ENCODE results near the gene PARP16.
"Not testable (repeated sequence)": the region's sequence is repeated elsewhere in the genome, so short reads cannot be mapped to it uniquely, and the experiment has no call there.

Gene PARP16

GRCh38 chr15:65270811-65271545 lies 15.7 kb downstream of the PARP16 start:
- peak; percentile 69 for DNase-seq

DNA sequence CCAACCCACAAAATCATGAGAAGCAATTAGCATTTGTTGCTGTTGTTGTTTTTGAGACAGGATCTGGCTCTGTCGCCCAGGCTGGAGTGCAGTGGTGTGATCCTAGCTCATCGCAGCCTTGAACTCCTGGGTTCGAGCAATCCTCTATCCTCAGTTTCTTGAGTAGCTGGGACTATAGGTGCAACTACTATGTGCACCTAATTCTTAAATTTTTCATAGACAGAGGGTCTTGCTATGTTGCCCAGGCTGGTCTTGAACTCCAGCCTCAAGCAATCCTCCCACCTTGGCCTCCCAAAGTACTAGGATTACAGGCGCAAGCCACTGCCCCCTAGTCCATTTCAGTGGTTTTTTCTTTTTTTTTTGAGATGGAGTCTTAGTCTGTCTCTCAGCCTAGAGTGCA lies 18.3 kb downstream of the PARP16 start:
- no peak for DNase-seq

DNA sequence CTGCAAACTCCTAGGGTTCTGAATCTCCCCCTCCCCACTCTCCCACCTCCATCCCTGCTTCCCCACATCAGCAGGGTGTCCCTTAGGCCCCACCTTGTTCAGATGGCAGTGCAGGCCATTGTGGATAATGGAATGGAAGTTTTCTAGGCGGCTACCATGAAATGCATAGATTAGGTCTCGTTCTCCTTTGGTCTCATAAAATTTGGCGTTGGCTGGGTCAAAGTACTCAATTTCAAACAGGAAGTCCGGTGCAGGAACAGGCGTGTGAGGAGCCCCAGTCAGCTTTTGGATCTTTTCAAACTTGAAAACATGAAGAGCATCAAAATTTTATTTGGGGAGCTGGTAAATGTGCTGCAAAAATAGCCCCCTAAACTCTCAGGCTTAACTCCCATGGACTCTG lies 20.2 kb downstream of the PARP16 start:
- no peak for DNase-seq

DNA sequence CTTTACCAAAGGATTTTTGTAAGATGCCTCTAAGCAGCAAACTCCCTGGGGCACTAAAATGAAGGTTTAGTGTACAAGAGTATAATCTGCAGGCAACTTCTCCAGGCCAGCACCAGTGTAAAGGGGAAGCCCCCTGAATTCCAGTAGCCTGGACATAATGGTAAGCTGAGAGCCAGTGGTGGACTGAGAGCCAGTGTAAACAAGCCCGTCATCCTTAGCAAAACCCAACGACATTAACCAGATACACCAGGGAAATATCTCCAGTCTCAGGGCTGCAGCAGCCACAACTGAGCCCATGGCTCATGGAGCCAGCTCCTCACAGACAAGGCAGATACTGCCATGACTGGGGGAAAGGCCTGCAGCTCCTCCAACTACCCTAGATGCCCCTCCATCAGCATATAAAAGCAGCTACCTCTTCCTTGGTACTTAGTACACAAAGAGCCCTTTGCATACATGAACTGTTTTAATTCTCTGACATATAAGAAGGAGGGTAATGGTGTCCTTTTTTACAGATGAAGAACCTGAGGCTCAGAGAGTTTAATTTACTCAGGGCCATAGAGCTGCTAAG lies 21.7 kb downstream of the PARP16 start:
- no peak for DNase-seq

DNA sequence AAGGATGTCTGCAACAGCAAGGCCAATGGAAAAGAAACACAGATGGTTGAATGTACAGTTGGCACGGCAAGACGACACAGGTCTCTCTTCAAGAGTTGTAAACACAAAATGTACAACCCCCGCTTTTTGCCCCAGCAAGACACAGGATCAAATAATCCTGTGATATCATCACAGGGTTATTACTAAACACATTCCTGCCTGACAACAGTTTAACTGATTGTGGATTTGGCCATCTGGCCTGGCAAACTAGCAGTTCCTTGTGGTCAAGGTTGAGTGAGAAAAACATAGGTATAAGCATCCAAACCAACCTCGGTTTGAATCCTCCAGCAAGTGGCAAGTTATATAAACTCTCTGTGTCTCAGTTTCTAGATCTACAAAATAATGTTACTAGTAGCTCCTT lies 23.4 kb downstream of the PARP16 start:
- DNase-seq: no peak

DNA sequence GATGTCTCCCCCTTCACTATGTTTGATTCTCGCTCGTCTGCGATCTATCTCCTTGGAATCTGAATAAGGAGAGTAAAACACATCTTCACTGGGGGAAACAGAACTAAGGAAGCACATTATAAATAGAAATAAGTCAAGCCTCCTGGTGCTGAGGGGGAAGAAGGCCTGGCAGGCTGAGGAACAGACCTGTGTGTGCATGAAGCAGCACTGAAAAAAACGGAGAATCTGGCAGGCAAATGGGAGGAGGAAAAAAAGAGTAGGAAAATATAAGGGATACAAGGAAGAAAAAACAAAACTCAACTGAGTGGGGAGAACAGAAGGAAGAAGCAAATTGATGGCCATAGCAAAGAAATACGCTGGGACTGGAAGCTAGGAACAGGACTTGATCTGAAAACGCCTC lies 25.7 kb downstream of the PARP16 start:
- DNase-seq: no peak

DNA sequence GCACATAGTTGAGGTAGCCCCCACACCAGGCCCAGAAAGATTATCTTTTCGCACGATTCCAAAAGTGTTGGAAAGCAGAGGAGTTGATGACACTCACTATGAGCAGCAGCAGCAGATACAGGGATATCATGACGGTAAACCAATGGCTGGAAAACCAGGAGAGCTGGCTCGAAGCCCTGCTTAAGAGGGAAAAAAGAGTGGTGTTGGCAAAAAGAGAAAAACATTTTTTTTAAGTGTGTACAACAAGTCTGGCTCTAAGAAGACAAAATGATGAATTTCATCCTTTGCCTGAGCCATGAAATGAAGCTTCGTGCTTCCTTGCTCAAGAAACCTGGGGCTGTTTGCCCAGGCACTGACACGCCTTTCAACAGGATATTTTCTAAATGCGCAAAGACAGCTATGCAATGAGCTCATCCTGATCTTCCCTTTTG lies 27.3 kb downstream of the PARP16 start:
- DNase-seq: no peak

GRCh38 chr15:65258375-65259262 lies 28.1 kb downstream of the PARP16 start:
- no peak for DNase-seq

DNA sequence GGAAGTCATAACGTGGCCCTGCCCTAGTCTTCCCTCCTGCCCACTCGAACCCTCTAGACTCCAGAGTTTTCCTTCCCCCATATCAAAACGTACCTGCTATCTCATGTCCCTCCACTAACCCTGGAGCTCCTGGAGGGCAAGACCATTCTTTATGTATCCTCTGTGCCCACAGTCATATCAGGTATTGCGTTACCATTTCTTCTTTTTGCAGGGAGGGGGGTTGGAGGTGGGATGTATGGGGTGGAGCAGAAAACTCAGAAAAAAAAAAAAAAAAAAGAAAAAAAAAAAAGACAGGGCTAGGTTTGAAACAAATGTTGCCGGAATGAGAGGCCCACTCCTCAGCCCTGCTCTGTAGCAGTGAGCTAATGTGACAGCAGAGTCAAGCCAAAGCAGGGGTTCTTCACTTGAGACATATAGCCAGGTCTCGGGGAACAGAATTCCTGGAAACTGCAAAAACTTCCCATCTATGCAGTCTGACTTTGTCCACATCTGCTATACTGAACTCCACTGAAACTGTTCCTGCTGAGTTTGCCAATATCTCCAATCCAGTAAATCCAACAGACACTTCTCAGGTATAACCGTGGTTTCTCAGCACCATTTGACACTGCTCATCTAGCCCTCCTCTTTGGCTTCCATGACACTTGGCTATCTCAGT lies 31.1 kb downstream of the PARP16 start:
- no peak for DNase-seq

DNA sequence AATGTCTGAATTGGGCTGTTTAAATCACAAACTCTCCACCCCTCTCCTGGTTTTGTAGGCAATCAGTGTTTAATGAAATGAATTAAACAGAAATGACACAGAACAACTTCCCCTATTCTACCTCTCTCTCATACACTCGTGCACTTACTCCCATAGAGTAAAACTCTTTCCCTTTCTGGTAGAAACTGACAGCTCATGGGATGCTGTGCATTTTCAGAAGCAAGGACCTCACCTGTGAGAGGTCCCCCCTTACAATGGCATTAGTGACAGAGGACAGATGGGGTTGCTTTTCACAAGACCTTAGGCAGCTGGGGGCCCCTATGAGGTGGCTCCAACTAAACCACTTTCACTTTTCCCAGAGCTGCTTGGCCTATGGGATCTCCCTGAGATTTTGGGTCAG lies 31.9 kb downstream of the PARP16 start:
- peak; percentile 18 for DNase-seq

DNA sequence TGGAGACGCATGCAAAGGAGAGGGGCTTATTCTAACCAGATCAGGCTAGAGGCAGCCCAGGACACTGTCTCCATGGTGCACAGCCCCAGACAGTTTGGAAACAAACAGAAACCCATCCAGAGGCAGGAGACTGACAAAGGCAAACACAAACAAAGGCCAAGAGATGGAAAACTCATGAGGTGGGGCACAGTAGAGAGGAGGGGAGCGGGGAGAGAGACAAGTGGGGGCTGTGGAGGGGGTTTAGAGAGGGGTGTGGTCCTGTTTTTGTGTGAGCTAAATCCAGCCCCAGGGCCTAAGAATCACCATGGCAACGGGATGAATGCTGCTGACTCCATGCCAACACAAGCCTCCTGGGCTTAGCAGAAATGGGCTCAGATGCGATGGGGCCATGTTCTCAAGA lies 32.3 kb downstream of the PARP16 start:
- DNase-seq: no peak

- DNase-seq: no peak
Observed at GRCh38 chr15:65249641-65250040, 37.0 kb downstream of the PARP16 start.

GRCh38 chr15:65248511-65249255 lies 38.0 kb downstream of the PARP16 start:
- no peak for DNase-seq

DNA sequence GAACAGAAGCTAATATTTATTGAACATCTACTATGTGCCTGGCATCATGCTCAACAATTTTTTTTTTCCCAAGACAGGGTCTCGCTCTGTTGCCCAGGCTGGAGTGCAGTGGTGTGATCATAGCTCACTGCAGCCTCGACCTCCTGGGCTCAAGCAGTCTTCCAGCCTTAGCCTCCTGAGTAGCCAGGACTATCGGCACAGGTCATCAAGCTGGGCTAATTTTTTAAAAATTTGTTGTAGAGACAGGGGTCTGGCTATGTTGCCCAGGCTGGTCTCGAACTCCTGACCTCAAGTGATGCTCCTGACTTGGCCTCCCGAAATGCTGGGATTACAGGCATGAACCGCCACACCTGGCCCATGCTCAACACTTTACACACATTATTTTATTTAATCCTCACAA lies 39.7 kb downstream of the PARP16 start:
- DNase-seq: no peak

DNA sequence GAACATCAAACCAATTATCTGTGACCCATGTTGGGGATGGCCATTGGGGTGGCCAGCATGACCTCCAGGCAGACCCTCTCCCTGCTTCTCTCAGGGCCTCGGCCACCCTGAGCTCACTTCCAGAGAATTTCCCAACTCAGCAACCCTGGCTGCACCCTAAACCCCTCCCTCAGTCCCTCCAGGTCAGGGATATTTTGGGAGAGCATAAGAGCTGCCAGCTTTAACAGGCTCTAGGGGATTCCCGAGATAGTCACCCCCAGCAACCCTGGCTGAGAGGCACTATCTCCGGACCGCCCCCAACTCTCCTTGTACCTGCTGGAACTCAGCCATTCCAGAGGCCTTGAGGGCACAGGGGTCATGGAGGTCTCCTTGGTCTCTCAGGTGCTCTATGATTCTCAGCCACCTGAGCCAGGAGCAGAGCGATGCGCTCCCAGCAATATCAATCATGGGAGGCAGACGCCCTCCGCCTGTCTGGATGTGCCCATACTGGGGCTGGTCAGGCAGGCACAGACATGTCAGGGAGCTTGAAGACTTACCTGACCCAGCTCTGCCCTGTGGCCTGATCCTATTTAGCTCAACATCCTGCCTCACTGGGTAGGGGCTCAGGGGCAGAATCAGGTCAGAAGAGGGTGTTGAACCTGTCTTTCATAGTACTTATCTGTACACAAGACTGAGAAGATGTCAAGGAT lies 40.5 kb downstream of the PARP16 start:
- no peak for DNase-seq

DNA sequence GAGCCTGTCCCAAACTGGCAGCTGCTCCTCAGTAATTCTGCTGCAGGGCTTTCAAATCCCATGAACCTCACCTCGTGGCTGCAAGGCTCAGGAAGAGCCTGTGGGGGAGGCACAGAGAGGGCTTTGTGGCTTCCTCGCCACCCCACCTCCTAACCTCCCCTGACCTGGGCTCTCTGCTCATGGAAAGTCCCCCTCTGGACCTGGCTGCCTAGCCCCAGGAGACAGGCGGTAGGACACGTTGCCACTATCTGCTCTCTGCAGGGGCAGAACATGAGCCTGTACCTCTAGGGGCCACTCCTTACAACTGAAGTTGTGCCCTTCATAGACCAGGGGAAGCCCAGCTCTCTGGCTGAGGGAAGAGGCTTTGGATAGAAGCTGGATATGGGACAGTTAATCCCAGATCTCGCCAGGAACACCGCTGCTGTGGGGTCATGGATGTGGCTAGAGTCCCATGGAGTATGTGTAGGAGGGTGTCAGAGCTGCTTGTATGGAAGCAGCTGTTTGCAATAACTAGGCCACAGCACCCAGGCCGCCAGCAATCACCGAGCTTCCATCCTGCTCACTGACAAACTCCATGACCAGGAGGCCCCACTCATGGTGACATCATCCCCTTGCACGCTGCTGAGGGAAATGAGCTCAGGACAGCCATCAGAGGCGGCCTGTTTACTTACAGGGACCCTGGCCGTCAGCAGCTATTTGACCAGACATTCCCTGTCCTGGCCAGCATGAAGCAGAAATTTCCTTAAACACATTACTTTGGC lies 41.4 kb downstream of the PARP16 start:
- no peak for DNase-seq

DNA sequence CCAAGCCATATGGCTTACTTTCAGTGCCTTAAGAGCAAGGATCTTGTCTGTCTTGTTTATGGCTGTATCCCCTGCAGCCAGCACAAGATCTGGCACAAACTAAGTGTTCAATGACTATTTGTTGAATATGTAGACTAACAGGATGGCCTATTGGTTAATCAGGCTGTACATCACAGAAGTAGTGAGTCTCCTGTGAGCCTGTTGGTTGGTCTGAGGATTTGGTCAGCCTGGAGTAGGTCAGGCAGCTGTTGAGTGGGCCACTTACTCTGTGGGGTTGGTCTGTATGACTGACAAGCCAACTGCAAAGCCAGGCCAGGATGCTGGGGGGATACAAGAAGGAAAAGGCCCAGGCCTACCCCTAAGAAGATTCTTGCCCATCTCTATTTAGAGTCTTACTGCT lies 42.0 kb downstream of the PARP16 start:
- no peak for DNase-seq

DNA sequence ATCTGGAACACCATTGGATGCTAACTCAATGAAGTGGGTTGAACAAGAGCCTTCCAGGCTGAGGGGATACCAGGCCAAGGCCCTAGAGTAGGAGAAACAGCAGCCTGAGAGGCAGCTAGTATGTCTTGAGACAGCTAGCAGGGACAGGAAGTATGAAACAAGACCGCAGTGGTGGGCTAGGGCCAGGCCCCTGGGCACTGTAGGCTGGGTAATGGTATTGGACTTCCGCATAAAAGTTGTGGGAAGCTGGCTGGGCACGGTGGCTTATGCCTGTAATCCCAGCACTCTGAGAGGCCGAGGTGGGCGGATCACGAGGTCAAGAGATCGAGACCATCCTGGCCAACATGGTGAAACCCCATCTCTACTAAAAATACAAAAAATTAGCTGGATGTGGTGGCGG lies 50.2 kb downstream of the PARP16 start:
- DNase-seq: not testable (repeated sequence)

- DNase-seq: no peak
Observed at GRCh38 chr15:65233696-65234095, 53.0 kb downstream of the PARP16 start.

DNA sequence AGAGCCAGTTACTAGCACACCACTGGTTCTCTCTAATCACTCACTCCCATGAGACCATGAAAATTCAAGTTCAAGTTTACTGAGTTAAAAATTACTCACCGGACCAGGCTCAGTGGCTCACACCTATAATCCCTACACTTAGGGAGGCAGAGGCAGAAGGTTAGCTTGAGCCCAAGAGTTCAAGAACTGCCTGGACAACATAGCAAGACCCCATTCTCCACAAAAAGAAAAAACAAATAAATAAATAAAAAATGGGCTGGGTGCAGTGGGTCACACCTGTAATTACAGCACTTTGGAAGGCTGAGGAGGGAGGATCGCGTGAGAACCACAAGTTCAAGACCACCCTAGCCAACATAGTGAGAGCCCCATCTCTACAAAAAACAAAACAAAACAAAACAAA lies 54.2 kb downstream of the PARP16 start:
- DNase-seq: no peak

GRCh38 chr15:65231306-65231705 lies 55.4 kb downstream of the PARP16 start:
- DNase-seq: no peak

Data from OCI-M1 (cell line).